Liver (tissue), 9 donors: Measurements from ENCODE around the gene USH1G. TPM values are rescaled to one million over a fixed set of nuclear protein-coding genes. Genes with fewer than 3 reads are reported as not detected.

Experiments used
- DNase-seq: peaks from one replicate; pipeline ENCODE4 v3.0.0-alpha.2; 2017; ENCODE audit warnings: low spot score
- H3K27ac ChIP-seq, 2 donors: one replicate each; pipeline ENCODE4 v1.7.0; 2013; ENCODE audit warnings: inconsistent platforms in 2 of 2, low read length in 2 of 2, control low read depth in 1 of 2, low read depth in 1 of 2, mild to moderate bottlenecking in 1 of 2
- H3K27me3 ChIP-seq, 4 donors: one replicate each; pipeline versions ENCODE4 v1.6.1 to v1.7.0; 2013; ENCODE audit warnings: low read length in 3 of 4, inconsistent platforms in 1 of 4, mild to moderate bottlenecking in 1 of 4, moderate library complexity in 1 of 4; ENCODE audit not compliant: control insufficient read depth in 4 of 4, insufficient read depth in 4 of 4
- H3K36me3 ChIP-seq, 4 donors: one replicate each; pipeline versions ENCODE4 v1.6.1 to v1.7.0; 2013; ENCODE audit warnings: low read length in 3 of 4, mild to moderate bottlenecking in 3 of 4, low read depth in 1 of 4, moderate library complexity in 1 of 4; ENCODE audit not compliant: control insufficient read depth in 4 of 4, insufficient read depth in 3 of 4
- H3K4me1 ChIP-seq, 4 donors: one replicate each; pipeline versions ENCODE4 v1.6.1 to v1.7.0; 2013; ENCODE audit warnings: low read length in 3 of 4, mild to moderate bottlenecking in 3 of 4, moderate library complexity in 1 of 4; ENCODE audit not compliant: control insufficient read depth in 4 of 4, insufficient read depth in 4 of 4
- H3K4me3 ChIP-seq, 3 donors: one replicate each; pipeline versions ENCODE4 v1.6.1 to v1.7.0; 2013; ENCODE audit warnings: low read length in 3 of 3, control low read depth in 1 of 3, low read depth in 1 of 3, mild to moderate bottlenecking in 1 of 3
- H3K9ac ChIP-seq, 2 donors: one replicate each; pipeline ENCODE4 v1.7.0; 2013; ENCODE audit warnings: low read length in 2 of 2, mild to moderate bottlenecking in 2 of 2, moderate library complexity in 2 of 2, control low read depth in 1 of 2, low read depth in 1 of 2
- H3K9me3 ChIP-seq, 4 donors: one replicate each; pipeline versions ENCODE4 v1.6.1 to v1.7.0; 2013; ENCODE audit warnings: low read length in 3 of 4; ENCODE audit not compliant: control insufficient read depth in 4 of 4
- FOXA2 ChIP-seq: IDR thresholded peaks from 2 replicates; pipeline ENCODE4 v1.6.1; 2016; ENCODE audit warnings: antibody characterized with exemption
- HNF4A ChIP-seq, 2 donors: conservative IDR thresholded peaks; 2 replicates each; pipeline ENCODE4 v1.6.1; 2016; ENCODE audit warnings: antibody characterized with exemption in 2 of 2, mild to moderate bottlenecking in 2 of 2
- HNF4G ChIP-seq: IDR thresholded peaks from 2 replicates; pipeline ENCODE4 v1.6.1; 2016; ENCODE audit warnings: antibody characterized with exemption
- JUND ChIP-seq, 2 donors: IDR thresholded peaks; 2 replicates each; pipeline ENCODE4 v1.6.1; 2016; ENCODE audit warnings: antibody characterized with exemption in 2 of 2
- NR2F2 ChIP-seq: IDR thresholded peaks from 2 replicates; pipeline ENCODE4 v1.6.1; 2016; ENCODE audit warnings: antibody characterized with exemption
- TAF1 ChIP-seq: conservative IDR thresholded peaks from 2 replicates; pipeline ENCODE4 v1.6.1; 2016; ENCODE audit warnings: antibody characterized with exemption, mild to moderate bottlenecking
- whole genome bisulfite sequencing: extraction: QIAGEN DNeasy Blood & Tissue Kit; methylation state at CpG from one replicate; pipeline ENCODE4 v1.1.7; 2013; 5-methylcytosine and 5-hydroxymethylcytosine counted together
- polyA plus RNA-seq, 2 donors: library from polyadenylated mRNA; stranded (reverse) in 1 of 2; unstranded in 1 of 2; fragments of 200-250 nt in 1 of 2; fragments of >200 nt in 1 of 2; fragmentation: Nextera tagmentation in 1 of 2; extraction: Ambion mirVana in 1 of 2; gene quantifications; one replicate each; pipeline versions ENCODE4 v1.2.1 to v1.2.3, GENCODE V29; 2013 to 2015
- total RNA-seq, 2 donors: library from RNA; depleted of rRNA; stranded (reverse); fragments of >200 nt; gene quantifications; one replicate each; pipeline ENCODE4 v1.2.3, GENCODE V29; 2014
- TF ChIP-seq, protein P1 (sequence below): IDR thresholded peaks from 2 replicates; pipeline ENCODE4 v1.6.1; 2016; ENCODE audit warnings: antibody characterized with exemption
- TF ChIP-seq, protein P2 (sequence below): fragments of 150-350 bp; IDR thresholded peaks from 2 replicates; pipeline ENCODE4 v1.5.1; 2017; ENCODE audit warnings: improper control_type of control experiment, low read depth, low read length; ENCODE audit not compliant: missing input control
- donor health status: healthy.
- donor health status: healthy.
- donor health status: healthy.
- donor health status: healthy.
- donor health status: healthy.

USH1G gene
- total and polyA plus RNA-seq, 4 donors = under 0.01 TPM; not detected in 3

DNA sequence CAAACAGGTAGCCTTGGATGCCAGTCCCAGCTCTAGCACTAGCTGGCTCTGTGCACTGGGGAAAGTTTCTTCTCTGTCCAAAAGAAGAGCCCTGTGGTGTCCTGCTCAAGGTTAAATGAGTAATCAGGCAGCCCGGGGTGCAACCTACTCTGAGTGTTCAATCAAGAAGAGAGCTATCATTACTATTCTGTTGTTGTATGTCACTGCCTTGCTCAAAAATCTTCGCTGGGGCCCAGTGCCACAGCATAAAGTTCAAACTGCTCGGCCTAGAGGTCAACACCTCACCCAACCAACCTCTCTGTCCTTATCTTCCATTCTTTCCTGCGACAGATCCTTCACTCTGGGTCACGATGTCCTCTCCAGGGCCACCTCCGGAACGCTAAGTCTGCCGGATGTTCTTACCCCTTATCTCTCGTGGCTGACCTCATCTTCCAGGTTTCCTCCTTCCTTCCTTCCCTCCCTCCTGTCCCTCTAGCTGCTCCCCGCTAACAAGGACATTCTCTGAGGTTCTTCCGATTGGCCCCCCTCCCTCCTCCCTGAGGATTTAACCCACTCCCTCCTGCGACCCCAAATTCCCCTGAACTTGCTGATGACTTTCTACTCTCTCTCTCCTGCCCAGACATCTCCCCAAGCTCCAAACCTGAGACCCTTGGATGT is 54.7 kb downstream of the USH1G start:
- peaks cover 4 to 13% (median 7%) of the 10 kb centered on the region in 4 donors for H3K4me1 ChIP-seq
- H3K4me3 ChIP-seq = no peak overlapping the region
- no peak overlapping the region for H3K27ac ChIP-seq

DNA sequence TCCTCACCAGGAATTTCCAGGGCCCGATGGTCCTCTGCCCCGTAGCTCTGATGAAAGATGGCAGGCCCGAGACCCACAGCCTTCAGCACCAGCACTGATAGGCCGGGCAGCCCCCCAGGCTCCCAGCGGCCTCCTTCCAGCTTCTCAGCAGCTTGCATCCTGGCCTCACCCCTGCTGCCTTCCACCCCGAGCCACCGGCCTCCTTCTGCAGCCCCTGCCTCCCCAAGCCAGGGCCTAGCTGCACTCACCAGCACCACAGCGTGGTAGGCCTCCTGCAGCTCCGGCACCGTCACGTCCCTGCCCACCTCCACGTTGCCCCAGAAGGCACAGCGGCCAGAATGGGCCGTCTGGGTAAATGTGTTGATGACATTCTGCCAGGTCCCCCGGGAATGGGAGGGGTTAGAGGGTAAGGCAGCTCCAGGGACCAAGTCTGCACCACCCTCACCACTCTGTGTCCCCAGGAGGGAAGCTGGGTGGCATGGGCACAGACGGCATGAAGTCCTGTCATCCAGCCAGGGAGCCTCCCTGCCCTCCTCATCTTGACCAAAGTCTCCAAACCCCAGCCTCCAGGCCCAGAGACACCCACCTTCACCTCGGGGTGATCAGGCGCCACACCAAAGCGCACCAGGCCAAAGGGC is 56.7 kb downstream of the USH1G start:
- 84% methylated on average over 19 of the region's 19 CpGs for WGBS
- Histone ChIP-seq H3K4me3 (no peak overlapping the region), H3K27ac (no peak overlapping the region), H3K4me1 (peaks cover 4 to 10% (median 7%) of the 10 kb centered on the region in 4 donors), H3K9me3 (no peaks in the 10 kb centered on the region), H3K27me3 (no peaks in the 10 kb centered on the region), H3K36me3 (no peaks in the 10 kb centered on the region), H3K9ac (no peak overlapping the region)
- TF ChIP-seq, protein P1, sequence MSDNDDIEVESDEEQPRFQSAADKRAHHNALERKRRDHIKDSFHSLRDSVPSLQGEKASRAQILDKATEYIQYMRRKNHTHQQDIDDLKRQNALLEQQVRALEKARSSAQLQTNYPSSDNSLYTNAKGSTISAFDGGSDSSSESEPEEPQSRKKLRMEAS = no peak
- no peak for TF ChIP-seq JUND (IDR thresholded peaks at IDR 0.05)
- TF ChIP-seq HNF4A (conservative IDR thresholded peaks at IDR 0.05) = no peak
- no peak for TF ChIP-seq TAF1
- TF ChIP-seq FOXA2 = no peak
- TF ChIP-seq, protein P2, sequence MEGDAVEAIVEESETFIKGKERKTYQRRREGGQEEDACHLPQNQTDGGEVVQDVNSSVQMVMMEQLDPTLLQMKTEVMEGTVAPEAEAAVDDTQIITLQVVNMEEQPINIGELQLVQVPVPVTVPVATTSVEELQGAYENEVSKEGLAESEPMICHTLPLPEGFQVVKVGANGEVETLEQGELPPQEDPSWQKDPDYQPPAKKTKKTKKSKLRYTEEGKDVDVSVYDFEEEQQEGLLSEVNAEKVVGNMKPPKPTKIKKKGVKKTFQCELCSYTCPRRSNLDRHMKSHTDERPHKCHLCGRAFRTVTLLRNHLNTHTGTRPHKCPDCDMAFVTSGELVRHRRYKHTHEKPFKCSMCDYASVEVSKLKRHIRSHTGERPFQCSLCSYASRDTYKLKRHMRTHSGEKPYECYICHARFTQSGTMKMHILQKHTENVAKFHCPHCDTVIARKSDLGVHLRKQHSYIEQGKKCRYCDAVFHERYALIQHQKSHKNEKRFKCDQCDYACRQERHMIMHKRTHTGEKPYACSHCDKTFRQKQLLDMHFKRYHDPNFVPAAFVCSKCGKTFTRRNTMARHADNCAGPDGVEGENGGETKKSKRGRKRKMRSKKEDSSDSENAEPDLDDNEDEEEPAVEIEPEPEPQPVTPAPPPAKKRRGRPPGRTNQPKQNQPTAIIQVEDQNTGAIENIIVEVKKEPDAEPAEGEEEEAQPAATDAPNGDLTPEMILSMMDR = no peak
- DNase-seq = no peak

More for the DNA sequence above, 54.7 kb downstream of the USH1G start:
- DNase-seq = no peak
- no peaks in the 10 kb centered on the region for H3K27me3 ChIP-seq
- no peak overlapping the region for H3K9ac ChIP-seq
- WGBS = 81% methylated on average over 12 of the region's 12 CpGs
- H3K36me3 ChIP-seq = no peaks in the 10 kb centered on the region
- H3K9me3 ChIP-seq = no peaks in the 10 kb centered on the region
- TF ChIP-seq HNF4G = no peak
- TF ChIP-seq NR2F2 = peak; percentile 95

Other genes starting within 250 kb of the USH1G start
- gene CD300LF, start 210.3 kb downstream of the USH1G start, total RNA-seq = 1 to 10 TPM; 1.5 to 1.9 TPM
- under 1 TPM; 0.13 to 0.55 TPM for gene CD300LF, start 210.3 kb downstream of the USH1G start, polyA plus RNA-seq
- 1 to 10 TPM; 5.1 to 5.3 TPM for gene RAB37, start 186.0 kb downstream of the USH1G start, total RNA-seq
- gene RAB37, start 186.0 kb downstream of the USH1G start, polyA plus RNA-seq = 1 to 10 TPM; 5.9 to 8.8 TPM
- 10 to 100 TPM; 38.1 to 84.1 TPM for gene NHERF1, start 174.6 kb downstream of the USH1G start, total RNA-seq
- 100 to 1,000 TPM; 105 to 160 TPM for gene NHERF1, start 174.6 kb downstream of the USH1G start, polyA plus RNA-seq
- 10 to 100 TPM in 1 of 2 donors, 1 to 10 TPM in 1; 8.1 to 25.5 TPM for gene NAT9, start 146.9 kb downstream of the USH1G start, total RNA-seq
- 10 to 100 TPM; 15.7 to 18.4 TPM for gene NAT9, start 146.9 kb downstream of the USH1G start, polyA plus RNA-seq
- gene GRIN2C, start 63.4 kb downstream of the USH1G start, total RNA-seq = under 1 TPM in 1 of 2 donors, not detected in 1; 0.09 TPM
- under 1 TPM; 0.03 to 0.10 TPM for gene GRIN2C, start 63.4 kb downstream of the USH1G start, polyA plus RNA-seq
- gene FDXR, start 50.3 kb downstream of the USH1G start, total RNA-seq = 1 to 10 TPM; 3.9 to 5.3 TPM
- gene FDXR, start 50.3 kb downstream of the USH1G start, polyA plus RNA-seq = 10 to 100 TPM in 1 of 2 donors, 1 to 10 TPM in 1; 3.9 to 10.1 TPM
- 1 to 10 TPM in 1 of 2 donors, not detected in 1; 7.1 TPM for gene FADS6, start 29.6 kb downstream of the USH1G start, total RNA-seq
- gene FADS6, start 29.6 kb downstream of the USH1G start, polyA plus RNA-seq = 1 to 10 TPM; 2.1 to 4.2 TPM
- gene OTOP2, start 1.0 kb upstream of the USH1G start, total RNA-seq = not detected
- not detected for gene OTOP2, start 1.0 kb upstream of the USH1G start, polyA plus RNA-seq
- not detected for gene OTOP3, start 12.6 kb upstream of the USH1G start, total RNA-seq
- gene OTOP3, start 12.6 kb upstream of the USH1G start, polyA plus RNA-seq = not detected
- gene HID1, start 49.5 kb upstream of the USH1G start, total RNA-seq = 1 to 10 TPM; 2.7 to 6.2 TPM
- 1 to 10 TPM; 3.5 to 3.8 TPM for gene HID1, start 49.5 kb upstream of the USH1G start, polyA plus RNA-seq
- gene CDR2L, start 64.4 kb upstream of the USH1G start, total RNA-seq = 1 to 10 TPM in 1 of 2 donors, under 1 TPM in 1; 0.70 to 1.5 TPM
- gene CDR2L, start 64.4 kb upstream of the USH1G start, polyA plus RNA-seq = 1 to 10 TPM in 1 of 2 donors, under 1 TPM in 1; 0.78 to 1.1 TPM
- 10 to 100 TPM; 20.5 to 29.9 TPM for gene MRPL58, start 89.4 kb upstream of the USH1G start, total RNA-seq
- 10 to 100 TPM; 36.9 to 47.0 TPM for gene MRPL58, start 89.4 kb upstream of the USH1G start, polyA plus RNA-seq
- gene ATP5PD, start 123.7 kb upstream of the USH1G start, total RNA-seq = 100 to 1,000 TPM; 102 to 128 TPM
- 100 to 1,000 TPM; 241 to 378 TPM for gene ATP5PD, start 123.7 kb upstream of the USH1G start, polyA plus RNA-seq
- gene KCTD2, start 124.0 kb upstream of the USH1G start, total RNA-seq = 1 to 10 TPM; 5.6 to 8.2 TPM
- 1 to 10 TPM; 2.4 to 7.1 TPM for gene KCTD2, start 124.0 kb upstream of the USH1G start, polyA plus RNA-seq
- 1 to 10 TPM; 3.0 to 4.5 TPM for gene SLC16A5, start 164.7 kb upstream of the USH1G start, total RNA-seq
- gene SLC16A5, start 164.7 kb upstream of the USH1G start, polyA plus RNA-seq = 1 to 10 TPM; 1.0 to 2.1 TPM
- 1 to 10 TPM; 1.7 to 3.1 TPM for gene ARMC7, start 186.7 kb upstream of the USH1G start, total RNA-seq
- 1 to 10 TPM; 4.3 to 6.6 TPM for gene ARMC7, start 186.7 kb upstream of the USH1G start, polyA plus RNA-seq
- gene NT5C, start 208.5 kb upstream of the USH1G start, total RNA-seq = 10 to 100 TPM; 13.6 to 27.2 TPM
- gene NT5C, start 208.5 kb upstream of the USH1G start, polyA plus RNA-seq = 10 to 100 TPM; 22.5 to 26.4 TPM
- 10 to 100 TPM; 20.5 to 47.8 TPM for gene JPT1, start 231.3 kb upstream of the USH1G start, total RNA-seq
- 10 to 100 TPM; 41.1 to 46.8 TPM for gene JPT1, start 231.3 kb upstream of the USH1G start, polyA plus RNA-seq